WTC11 (cell line): ENCODE results near the gene COBL. TPM values are rescaled to one million over a fixed set of nuclear protein-coding genes. Genes with fewer than 3 reads are reported as not detected.
A peak's percentile ranks its signal among the peaks of the same experiment; 100 is the strongest.

Source experiments
- ATAC-seq: fragments of 200-7000 bp; cut with Tn5 transposase; 2 replicates; pipeline ENCODE4 v1.10.0; 2021; ENCODE audit warnings: mild to moderate bottlenecking, moderate library complexity
- CTCF ChIA-PET: fragments of 300-600 bp; sonication (Branson Sonifier 250); formaldehyde crosslinking; loops from one replicate; lab custom pipeline; 2021; ENCODE audit warnings: antibody characterized with exemption; lab: Charles Lee
- POLR2A ChIA-PET: fragments of 350-600 bp; sonication (Branson Sonifier 250); formaldehyde crosslinking; loops from one replicate; lab custom pipeline; 2021; ENCODE audit warnings: antibody characterized with exemption; lab: Charles Lee
- DNase-seq: peaks from one replicate; pipeline ENCODE4 v3.0.0; 2021; ENCODE audit warnings: low spot score
- H3K27ac Mint-ChIP-seq: 2 replicates; pipeline ENCODE4 v1.8.0; 2021; ENCODE audit warnings: mixed read lengths
- H3K27me3 Mint-ChIP-seq: 2 replicates; pipeline ENCODE4 v1.8.0; 2021; ENCODE audit warnings: low read depth, mild to moderate bottlenecking, moderate library complexity, mixed read lengths
- H3K36me3 Mint-ChIP-seq: 2 replicates; pipeline ENCODE4 v1.8.0; 2021; ENCODE audit warnings: mixed read lengths
- H3K4me1 Mint-ChIP-seq: 2 replicates; pipeline ENCODE4 v1.8.0; 2022; ENCODE audit warnings: mixed read lengths
- H3K4me3 Mint-ChIP-seq: 2 replicates; pipeline ENCODE4 v1.8.0; 2021; ENCODE audit warnings: mild to moderate bottlenecking, moderate library complexity, mixed read lengths
- H3K9me3 Mint-ChIP-seq: 2 replicates; pipeline ENCODE4 v1.8.0; 2021; ENCODE audit warnings: mixed read lengths
- ATF3 ChIP-seq: sonication (generic); formaldehyde crosslinking; conservative IDR thresholded peaks from 2 replicates; pipeline ENCODE4 v1.8.1; 2022; ENCODE audit warnings: mild to moderate bottlenecking, missing genetic modification reagents
- ATF6 ChIP-seq: sonication (generic); formaldehyde crosslinking; IDR thresholded peaks from 2 replicates; pipeline ENCODE4 v1.8.1; 2023; ENCODE audit warnings: mild to moderate bottlenecking, missing genetic modification reagents
- CREB1 ChIP-seq: sonication (generic); formaldehyde crosslinking; IDR thresholded peaks from 2 replicates; pipeline ENCODE4 v1.8.0; 2023; ENCODE audit warnings: mild to moderate bottlenecking, missing genetic modification reagents
- CREM ChIP-seq: sonication (generic); formaldehyde crosslinking; IDR thresholded peaks from 2 replicates; pipeline ENCODE4 v1.8.1; 2022; ENCODE audit warnings: mild to moderate bottlenecking, missing genetic modification reagents, moderate library complexity
- ESRRA ChIP-seq: sonication (generic); formaldehyde crosslinking; IDR thresholded peaks from 2 replicates; pipeline ENCODE4 v1.8.1; 2022; ENCODE audit warnings: mild to moderate bottlenecking, missing genetic modification reagents, borderline replicate concordance
- FOXJ3 ChIP-seq: sonication (generic); formaldehyde crosslinking; IDR thresholded peaks from 2 replicates; pipeline ENCODE4 v1.9.0; 2021; ENCODE audit warnings: missing genetic modification reagents, mild to moderate bottlenecking, borderline replicate concordance
- FOXP4 ChIP-seq: sonication (generic); formaldehyde crosslinking; IDR thresholded peaks from 2 replicates; pipeline ENCODE4 v1.8.0; 2022; ENCODE audit warnings: mild to moderate bottlenecking, missing genetic modification reagents
- GTF2I ChIP-seq: fragments of 250-450 bp; sonication (Bioruptor Pico); conservative IDR thresholded peaks from 2 replicates; pipeline ENCODE4 v1.4.0; 2021; ENCODE audit warnings: mild to moderate bottlenecking
- HMGA2 ChIP-seq: fragments of 250-450 bp; sonication (Bioruptor Pico); IDR thresholded peaks from 2 replicates; pipeline ENCODE4 v1.4.0; 2021; ENCODE audit warnings: mild to moderate bottlenecking, moderate library complexity
- HMGXB4 ChIP-seq: sonication (generic); formaldehyde crosslinking; IDR thresholded peaks from 2 replicates; pipeline ENCODE4 v1.8.1; 2023; ENCODE audit warnings: mild to moderate bottlenecking, moderate library complexity, missing genetic modification reagents
- MXD4 ChIP-seq: fragments of 250-450 bp; sonication (Bioruptor Pico); IDR thresholded peaks from 2 replicates; pipeline ENCODE4 v1.8.0; 2021; ENCODE audit warnings: mild to moderate bottlenecking, moderate library complexity, borderline replicate concordance
- MYBL2 ChIP-seq: sonication (generic); formaldehyde crosslinking; IDR thresholded peaks from 2 replicates; pipeline ENCODE4 v1.8.1; 2023; ENCODE audit warnings: mild to moderate bottlenecking, moderate library complexity, missing genetic modification reagents
- NFATC4 ChIP-seq: fragments of 250-450 bp; sonication (Bioruptor Pico); IDR thresholded peaks from 2 replicates; pipeline ENCODE4 v1.9.0; 2021; ENCODE audit warnings: mild to moderate bottlenecking
- NR3C1 ChIP-seq: sonication (generic); formaldehyde crosslinking; conservative IDR thresholded peaks from 2 replicates; pipeline ENCODE4 v1.8.1; 2023; ENCODE audit warnings: low read depth, mild to moderate bottlenecking, missing genetic modification reagents
- PREB ChIP-seq: sonication (generic); formaldehyde crosslinking; IDR thresholded peaks from 2 replicates; pipeline ENCODE4 v1.8.1; 2022; ENCODE audit warnings: mild to moderate bottlenecking, missing genetic modification reagents, moderate library complexity, borderline replicate concordance
- TCF7 ChIP-seq: sonication (generic); formaldehyde crosslinking; IDR thresholded peaks from 2 replicates; pipeline ENCODE4 v1.8.0; 2022; ENCODE audit warnings: mild to moderate bottlenecking, low read depth, missing genetic modification reagents, moderate library complexity
- TEAD4 ChIP-seq: sonication (generic); formaldehyde crosslinking; IDR thresholded peaks from 2 replicates; pipeline ENCODE4 v1.8.0; 2022; ENCODE audit warnings: mild to moderate bottlenecking, missing genetic modification reagents
- TP53 ChIP-seq: sonication (generic); formaldehyde crosslinking; IDR thresholded peaks from 2 replicates; pipeline ENCODE4 v1.8.1; 2023; ENCODE audit warnings: mild to moderate bottlenecking, missing genetic modification reagents
- ZNF263 ChIP-seq: sonication (generic); formaldehyde crosslinking; IDR thresholded peaks from 2 replicates; pipeline ENCODE4 v1.8.1; 2022; ENCODE audit warnings: low read depth, mild to moderate bottlenecking, moderate library complexity, missing genetic modification reagents
- ZNF317 ChIP-seq: sonication (generic); formaldehyde crosslinking; IDR thresholded peaks from 2 replicates; pipeline ENCODE4 v1.8.1; 2023; ENCODE audit warnings: low read depth, mild to moderate bottlenecking, moderate library complexity, missing genetic modification reagents, borderline replicate concordance
- ZNF416 ChIP-seq: fragments of 250-450 bp; sonication (Bioruptor Pico); IDR thresholded peaks from 2 replicates; pipeline ENCODE4 v1.9.0; 2021; ENCODE audit warnings: mild to moderate bottlenecking, inconsistent platforms
- ZNF532 ChIP-seq: fragments of 250-450 bp; sonication (Bioruptor Pico); IDR thresholded peaks from 2 replicates; pipeline ENCODE4 v1.9.0; 2021; ENCODE audit warnings: mild to moderate bottlenecking, borderline replicate concordance
- ZSCAN18 ChIP-seq: fragments of 250-450 bp; sonication (Bioruptor Pico); IDR thresholded peaks from 2 replicates; pipeline ENCODE4 v2.1.2; 2022; ENCODE audit warnings: mild to moderate bottlenecking, moderate library complexity
- total RNA-seq: library from RNA; stranded (reverse); gene quantifications from 3 replicates; pipeline ENCODE4 v1.2.3, GENCODE V29; 2021

Gene COBL
- total RNA-seq, 1 experiment from 2014 or later: 36.5 TPM

- ChIA-PET CTCF (interaction anchor here (1.2 to 2.0 kb wide), 3 partner anchors 50 to 91 kb away, joined by 3 to 10 read pairs (median 3); no protein-coding TSS in a partner anchor), POLR2A (interaction anchor here (0.7 kb wide), 1 partner anchor 326 kb away, joined by 3 read pairs; no protein-coding TSS in a partner anchor)
- no peaks in the 10 kb centered on the region for H3K36me3 Mint-ChIP-seq
- no peaks in the 10 kb centered on the region for H3K9me3 Mint-ChIP-seq
- no peak for DNase-seq
- peaks cover 37% of the 10 kb centered on the region for H3K4me1 Mint-ChIP-seq
- no peaks in the 10 kb centered on the region for H3K27me3 Mint-ChIP-seq
- H3K4me3 Mint-ChIP-seq: no peak overlapping the region
- H3K27ac Mint-ChIP-seq: no peak overlapping the region
- TF ChIP-seq ZSCAN18 (CRISPR knock-in tag): no peak
- no peak for TF ChIP-seq TCF7 (CRISPR knock-in tag)
- no peak for TF ChIP-seq ATF3
- no peak for TF ChIP-seq ATF6
- TF ChIP-seq FOXP4 (CRISPR knock-in tag): no peak
- no peak for TF ChIP-seq PREB (CRISPR knock-in tag)
- TF ChIP-seq CREB1: no peak
- no peak for TF ChIP-seq GTF2I
- TF ChIP-seq HMGA2 (CRISPR knock-in tag): no peak
- TF ChIP-seq ZNF263 (CRISPR knock-in tag): no peak
- no peak for TF ChIP-seq CREM (CRISPR knock-in tag)
- no peak for TF ChIP-seq TP53
- TF ChIP-seq NR3C1: no peak
- no peak for TF ChIP-seq NFATC4 (CRISPR knock-in tag)
- no peak for TF ChIP-seq TEAD4 (CRISPR knock-in tag)
- no peak for TF ChIP-seq ZNF317 (CRISPR knock-in tag)
- no peak for TF ChIP-seq MXD4 (CRISPR knock-in tag)
- TF ChIP-seq ESRRA: no peak
- TF ChIP-seq FOXJ3 (CRISPR knock-in tag): no peak
- no peak for TF ChIP-seq MYBL2 (CRISPR knock-in tag)
- TF ChIP-seq, all 79 proteins: peak for 0
- no peak for ATAC-seq
These were observed 41.1 kb downstream of the COBL start for GRCh38 chr7:51275532-51275931.

GRCh38 chr7:51274955-51275354, 41.7 kb downstream of the COBL start:
- ATAC-seq (no peak), DNase-seq (no peak)
- Mint-ChIP-seq H3K27ac (peak overlapping the region; percentile 61), H3K27me3 (no peaks in the 10 kb centered on the region), H3K4me3 (no peak overlapping the region), H3K9me3 (no peaks in the 10 kb centered on the region), H3K4me1 (peaks cover 38% of the 10 kb centered on the region), H3K36me3 (no peaks in the 10 kb centered on the region)
- CTCF ChIA-PET: interaction anchor here (2.0 kb wide), 1 partner anchor 92 kb away, joined by 10 read pairs; no protein-coding TSS in a partner anchor
- POLR2A ChIA-PET: no interaction called here
- TF ChIP-seq HMGXB4 (CRISPR knock-in tag) (no peak), ZNF532 (no peak), ZNF416 (CRISPR knock-in tag) (no peak), MXD4 (CRISPR knock-in tag) (no peak), CREM (CRISPR knock-in tag) (no peak)
